ENCODE measurements around the gene MZT2A.
"Not testable (repeated sequence)": the region's sequence is repeated elsewhere in the genome, so short reads cannot be mapped to it uniquely, and the experiment has no call there.

MZT2A gene

GRCh38 chr2:131454914-131455313 lies 37.3 kb downstream of the MZT2A start:
- not testable (repeated sequence) for DNase-seq (ENCODE audit: low read depth in 2 of 2)

- DNase-seq (ENCODE audit: low read depth in 2 of 2), result not testable (repeated sequence)
Observed at GRCh38 chr2:131451265-131451949, 40.8 kb downstream of the MZT2A start.

GRCh38 chr2:131447981-131448380 lies 44.2 kb downstream of the MZT2A start:
- not testable (repeated sequence) for DNase-seq (ENCODE audit: low read depth in 2 of 2)

GRCh38 chr2:131445896-131446295 lies 46.3 kb downstream of the MZT2A start:
- no peak for DNase-seq (ENCODE audit: low read depth in 2 of 2)

- not testable (repeated sequence) for DNase-seq (ENCODE audit: low read depth in 2 of 2)
Observed at GRCh38 chr2:131445515-131445797, 46.7 kb downstream of the MZT2A start.

- not testable (repeated sequence) for DNase-seq (ENCODE audit: low read depth in 2 of 2)
Observed at GRCh38 chr2:131444736-131445514, 47.3 kb downstream of the MZT2A start.

GRCh38 chr2:131440742-131441468 lies 51.3 kb downstream of the MZT2A start:
- not testable (repeated sequence) for DNase-seq (ENCODE audit: low read depth in 2 of 2)

Measured in stimulated activated CD4-positive, alpha-beta T cell treated with anti-CD3 and anti-CD28 coated beads, Interleukin-1b, Interleukin-23, amount 100 ng/mL, for 4 hours (primary cell).